HG03354 (cell line): ENCODE measurements around the gene LNX1.
A peak's percentile ranks its signal among the peaks of the same experiment; 100 is the strongest.

Source experiments
- ATAC-seq: cut with Tn5 transposase; IDR thresholded peaks from one replicate; pipeline ENCODE4 v1.9.1; 2021; ENCODE audit warnings: mild to moderate bottlenecking; ENCODE audit not compliant: unreplicated experiment, poor library complexity, severe bottlenecking

Gene LNX1

GRCh38 chr4:53602390-53602789 lies 11.1 kb upstream of the LNX1 start:
- ATAC-seq, result no peak

GRCh38 chr4:53601251-53601764 lies 10.0 kb upstream of the LNX1 start:
- ATAC-seq, result peak; percentile 82

- ATAC-seq, result peak; percentile 62
These were observed 8.3 kb upstream of the LNX1 start for GRCh38 chr4:53599632-53600031.

- no peak for ATAC-seq
These were observed 7.6 kb upstream of the LNX1 start for GRCh38 chr4:53598901-53599300.

GRCh38 chr4:53598483-53598882 lies 7.2 kb upstream of the LNX1 start:
- ATAC-seq, result no peak

GRCh38 chr4:53596901-53597300 lies 5.6 kb upstream of the LNX1 start:
- ATAC-seq, result no peak

- no peak for ATAC-seq
These were observed 4.5 kb upstream of the LNX1 start for GRCh38 chr4:53595834-53596233.

GRCh38 chr4:53595204-53595603 lies 3.9 kb upstream of the LNX1 start:
- no peak for ATAC-seq

- no peak for ATAC-seq
These were observed 2.5 kb upstream of the LNX1 start for GRCh38 chr4:53593765-53594164.

GRCh38 chr4:53592686-53593501 lies 1.6 kb upstream of the LNX1 start:
- no peak for ATAC-seq

GRCh38 chr4:53592122-53592521 lies 836 bp upstream of the LNX1 start:
- ATAC-seq, result no peak

- no peak for ATAC-seq
These were observed 1.1 kb downstream of the LNX1 start for GRCh38 chr4:53590187-53590586.

- no peak for ATAC-seq
These were observed 1.8 kb downstream of the LNX1 start for GRCh38 chr4:53589511-53589910.

GRCh38 chr4:53587135-53587534 lies 4.2 kb downstream of the LNX1 start:
- ATAC-seq, result no peak

GRCh38 chr4:53586121-53586816 lies 5.0 kb downstream of the LNX1 start:
- no peak for ATAC-seq

GRCh38 chr4:53584658-53585057 lies 6.6 kb downstream of the LNX1 start:
- no peak for ATAC-seq

GRCh38 chr4:53583513-53583912 lies 7.8 kb downstream of the LNX1 start:
- ATAC-seq, result no peak

- ATAC-seq, result no peak
These were observed 9.1 kb downstream of the LNX1 start for GRCh38 chr4:53582194-53582593.

- no peak for ATAC-seq
These were observed 11.0 kb downstream of the LNX1 start for GRCh38 chr4:53580274-53580673.

- no peak for ATAC-seq
These were observed 11.5 kb downstream of the LNX1 start for GRCh38 chr4:53579826-53580225.
